HepG2 (cell line): Measurements from ENCODE around the gene AMOTL1. TPM values are rescaled to one million over a fixed set of nuclear protein-coding genes. Genes with fewer than 3 reads are reported as not detected.

Source experiments
- ATAC-seq: fragments of 200-7000 bp; cut with Tn5 transposase; 3 replicates; pipeline ENCODE4 v1.9.1; 2020; ENCODE audit warnings: mild to moderate bottlenecking, moderate library complexity
- BruUV-seq: library from RNA; stranded (reverse); fragments of 400-500 nt; replicated peaks from 2 replicates; lab custom pipeline; 2021; lab: Mats Ljungman, UMichigan
- CTCF ChIA-PET: fragments of 300-600 bp; formaldehyde crosslinking; extraction: SDS; loops from one replicate; lab custom pipeline; 2021; ENCODE audit warnings: low total read pairs, inconsistent platforms, low intra/inter-chr PET ratio; lab: Yijun Ruan, JAX
- POLR2A ChIA-PET: fragments of 350-600 bp; sonication (Branson Sonifier 250); formaldehyde crosslinking; loops from one replicate; lab custom pipeline; 2020; ENCODE audit warnings: antibody characterized with exemption, inconsistent platforms; lab: Yijun Ruan, JAX
- DNase-seq: peaks from one replicate; pipeline ENCODE4 v3.0.0-alpha.2; 2015; ENCODE audit warnings: low spot score
- FAIRE-seq: peaks from 3 replicates; lab custom pipeline; 2011; peaks lifted over from hg19 to GRCh38; lab: Jason Lieb, UNC
- H2AFZ ChIP-seq: one replicate; pipeline ENCODE4 v1.6.1; 2011; ENCODE audit warnings: low read length, inconsistent platforms
- H3K27ac ChIP-seq: fragments of 300-600 bp; 3 replicates; pipeline ENCODE4 v1.8.0; 2011; ENCODE audit warnings: mixed run types, mild to moderate bottlenecking, mixed read lengths, low read length, inconsistent platforms; ENCODE audit not compliant: insufficient read depth; ENCODE audit errors: extremely low read length
- H3K27me3 ChIP-seq, 2 experiments: fragments of 200-600 bp in 1 of 2; 2 replicates in 1 of 2; 3 replicates in 1 of 2; pipeline versions ENCODE4 v1.6.0 to v1.8.0; 2011; ENCODE audit warnings: low read length in 2 of 2, mild to moderate bottlenecking in 2 of 2, moderate library complexity in 2 of 2, inconsistent platforms in 1 of 2; ENCODE audit not compliant: insufficient read depth in 2 of 2, control insufficient read depth in 1 of 2
- H3K36me3 ChIP-seq, 2 experiments: fragments of 200-600 bp in 1 of 2; replicated peaks in 1 of 2; 2 replicates in 1 of 2; 3 replicates in 1 of 2; pipeline versions ENCODE4 v1.5.1 to v1.8.0; 2011; ENCODE audit warnings: low read length in 2 of 2, inconsistent platforms in 1 of 2; ENCODE audit not compliant: insufficient read depth in 2 of 2, control insufficient read depth in 1 of 2
- H3K4me1 ChIP-seq: 2 replicates; pipeline ENCODE4 v1.5.1; 2012; ENCODE audit warnings: low read length, inconsistent platforms; ENCODE audit not compliant: insufficient read depth
- H3K4me2 ChIP-seq: 2 replicates; pipeline ENCODE4 v1.6.0; 2011; ENCODE audit warnings: low read depth, low read length, inconsistent platforms
- H3K4me3 ChIP-seq, 3 experiments: fragments of 200-600 bp in 1 of 3; sonication (generic), shearing (Covaris generic) in 1 of 3; replicated peaks in 1 of 3; 2 replicates each; pipeline ENCODE4 v1.5.1; 2011 to 2016; ENCODE audit warnings: low read length in 3 of 3, inconsistent platforms in 2 of 3, low read depth in 2 of 3, mild to moderate bottlenecking in 2 of 3, control low read depth in 1 of 3, mixed read lengths in 1 of 3; ENCODE audit not compliant: insufficient read depth in 1 of 3
- H3K79me2 ChIP-seq: one replicate; pipeline ENCODE4 v1.6.1; 2011; ENCODE audit warnings: low read length, inconsistent platforms; ENCODE audit not compliant: insufficient read depth
- H3K9ac ChIP-seq: 2 replicates; pipeline ENCODE4 v1.6.0; 2011; ENCODE audit warnings: mild to moderate bottlenecking, low read depth, low read length, inconsistent platforms; ENCODE audit not compliant: insufficient read depth
- H3K9me3 ChIP-seq: 2 replicates; pipeline ENCODE4 v1.5.1; 2012; ENCODE audit warnings: mild to moderate bottlenecking, low read length
- H4K20me1 ChIP-seq: 2 replicates; pipeline ENCODE4 v1.6.0; 2011; ENCODE audit warnings: inconsistent platforms, mild to moderate bottlenecking, low read length, moderate library complexity; ENCODE audit not compliant: insufficient read depth
- SRSF1 ChIP-seq: fragments of 200-400 bp; formaldehyde crosslinking; optimal IDR thresholded peaks from 2 replicates; pipeline ENCODE3; 2017; ENCODE audit warnings: mild to moderate bottlenecking, low read depth, low read length, moderate library complexity
- ZNF468 ChIP-seq: sonication (generic); formaldehyde crosslinking; IDR thresholded peaks from 2 replicates; pipeline ENCODE4 v1.8.0; 2022; ENCODE audit warnings: mild to moderate bottlenecking, moderate library complexity, missing genetic modification reagents
- WGBS: methylation state at CpG from one replicate; pipeline ENCODE4 v1.1.6; 2017; ENCODE audit warnings: low lambda C conversion rate; 5-methylcytosine and 5-hydroxymethylcytosine counted together
- in situ Hi-C: cut with HindIII; loops from 2 replicates; pipeline ENCODE4 v1.10.0; 2017; ENCODE audit warnings: low pct_unique_long_range_greater_than_20kb; ENCODE audit not compliant: extremely low pct_ligation_motif_present
- intact Hi-C: fragments of 100-400 bp; cut with micrococcal nuclease; formaldehyde crosslinking; loops from one replicate; pipeline ENCODE4 v1.10.0; 2022; ENCODE audit not compliant: unreplicated experiment
- polyA plus RNA-seq, 8 experiments: library from polyadenylated mRNA; depleted of rRNA in 3 of 8; stranded (reverse) in 7 of 8; unstranded in 1 of 8; fragments of >200 nt; fragmentation: Illumina TruSeq in 4 of 8; extraction: Trizol in 4 of 8; gene quantifications; 2 replicates each; pipeline versions ENCODE4 v1.2.1 to v1.2.3, GENCODE V29; 2011 to 2016; ENCODE audit warnings: low read depth in 4 of 8, missing spikeins in 1 of 8, mixed read lengths in 1 of 8; ENCODE audit not compliant: insufficient read depth in 1 of 8
- total RNA-seq, 5 experiments: library from RNA; depleted of rRNA; stranded (reverse); fragments of >200 nt; fragmentation: Illumina TruSeq; extraction: Trizol; gene quantifications; 2 replicates each; pipeline ENCODE4 v1.2.3, GENCODE V29; 2016; ENCODE audit warnings: low read depth in 1 of 5
- TF ChIP-seq, protein P1 (sequence below): sonication (generic); formaldehyde crosslinking; IDR thresholded peaks from 2 replicates; pipeline ENCODE4 v1.4.0; 2020; ENCODE audit warnings: missing genetic modification reagents
- TF ChIP-seq, protein P2 (sequence below): sonication (generic); formaldehyde crosslinking; IDR thresholded peaks from 2 replicates; pipeline ENCODE4 v1.4.0; 2020; ENCODE audit warnings: mild to moderate bottlenecking, low read depth, missing genetic modification reagents

Gene AMOTL1
- total and polyA plus RNA-seq, 2 of the 13 experiments (the other 11 are each of a cell fraction or from before 2014, with no cell fraction given): 0.01 to 0.20 TPM

DNA sequence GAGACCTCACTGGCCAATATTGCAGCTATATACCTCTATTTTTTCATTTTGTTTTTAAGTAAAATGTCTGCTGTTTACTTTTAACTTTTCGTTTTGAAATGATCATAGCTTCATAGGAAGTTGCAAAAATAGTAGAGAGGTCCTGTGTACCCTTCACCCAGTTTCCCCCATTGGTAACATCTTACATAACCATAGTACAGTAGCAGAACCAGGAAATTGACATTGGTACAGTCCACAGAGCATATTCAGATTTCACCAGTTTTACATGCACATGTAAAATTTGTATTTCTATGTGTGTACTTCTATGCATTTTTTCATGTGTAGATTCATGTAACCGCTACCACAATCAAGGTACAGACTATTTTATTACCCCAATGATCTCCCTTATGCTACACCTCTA lies 3.8 kb downstream of the AMOTL1 start:
- Histone ChIP-seq H3K27ac (no peak overlapping the region), H3K9me3 (no peaks in the 10 kb centered on the region)
- intact Hi-C loops: no loop called here
- DNase-seq: no peak
- TF ChIP-seq SRSF1: no peak
- no peak for TF ChIP-seq ZNF468 (CRISPR knock-in tag)
- TF ChIP-seq, protein P1, sequence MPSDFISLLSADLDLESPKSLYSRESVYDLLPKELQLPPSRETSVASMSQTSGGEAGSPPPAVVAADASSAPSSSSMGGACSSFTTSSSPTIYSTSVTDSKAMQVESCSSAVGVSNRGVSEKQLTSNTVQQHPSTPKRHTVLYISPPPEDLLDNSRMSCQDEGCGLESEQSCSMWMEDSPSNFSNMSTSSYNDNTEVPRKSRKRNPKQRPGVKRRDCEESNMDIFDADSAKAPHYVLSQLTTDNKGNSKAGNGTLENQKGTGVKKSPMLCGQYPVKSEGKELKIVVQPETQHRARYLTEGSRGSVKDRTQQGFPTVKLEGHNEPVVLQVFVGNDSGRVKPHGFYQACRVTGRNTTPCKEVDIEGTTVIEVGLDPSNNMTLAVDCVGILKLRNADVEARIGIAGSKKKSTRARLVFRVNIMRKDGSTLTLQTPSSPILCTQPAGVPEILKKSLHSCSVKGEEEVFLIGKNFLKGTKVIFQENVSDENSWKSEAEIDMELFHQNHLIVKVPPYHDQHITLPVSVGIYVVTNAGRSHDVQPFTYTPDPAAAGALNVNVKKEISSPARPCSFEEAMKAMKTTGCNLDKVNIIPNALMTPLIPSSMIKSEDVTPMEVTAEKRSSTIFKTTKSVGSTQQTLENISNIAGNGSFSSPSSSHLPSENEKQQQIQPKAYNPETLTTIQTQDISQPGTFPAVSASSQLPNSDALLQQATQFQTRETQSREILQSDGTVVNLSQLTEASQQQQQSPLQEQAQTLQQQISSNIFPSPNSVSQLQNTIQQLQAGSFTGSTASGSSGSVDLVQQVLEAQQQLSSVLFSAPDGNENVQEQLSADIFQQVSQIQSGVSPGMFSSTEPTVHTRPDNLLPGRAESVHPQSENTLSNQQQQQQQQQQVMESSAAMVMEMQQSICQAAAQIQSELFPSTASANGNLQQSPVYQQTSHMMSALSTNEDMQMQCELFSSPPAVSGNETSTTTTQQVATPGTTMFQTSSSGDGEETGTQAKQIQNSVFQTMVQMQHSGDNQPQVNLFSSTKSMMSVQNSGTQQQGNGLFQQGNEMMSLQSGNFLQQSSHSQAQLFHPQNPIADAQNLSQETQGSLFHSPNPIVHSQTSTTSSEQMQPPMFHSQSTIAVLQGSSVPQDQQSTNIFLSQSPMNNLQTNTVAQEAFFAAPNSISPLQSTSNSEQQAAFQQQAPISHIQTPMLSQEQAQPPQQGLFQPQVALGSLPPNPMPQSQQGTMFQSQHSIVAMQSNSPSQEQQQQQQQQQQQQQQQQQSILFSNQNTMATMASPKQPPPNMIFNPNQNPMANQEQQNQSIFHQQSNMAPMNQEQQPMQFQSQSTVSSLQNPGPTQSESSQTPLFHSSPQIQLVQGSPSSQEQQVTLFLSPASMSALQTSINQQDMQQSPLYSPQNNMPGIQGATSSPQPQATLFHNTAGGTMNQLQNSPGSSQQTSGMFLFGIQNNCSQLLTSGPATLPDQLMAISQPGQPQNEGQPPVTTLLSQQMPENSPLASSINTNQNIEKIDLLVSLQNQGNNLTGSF (CRISPR knock-in tag): no peak
- TF ChIP-seq, protein P2, sequence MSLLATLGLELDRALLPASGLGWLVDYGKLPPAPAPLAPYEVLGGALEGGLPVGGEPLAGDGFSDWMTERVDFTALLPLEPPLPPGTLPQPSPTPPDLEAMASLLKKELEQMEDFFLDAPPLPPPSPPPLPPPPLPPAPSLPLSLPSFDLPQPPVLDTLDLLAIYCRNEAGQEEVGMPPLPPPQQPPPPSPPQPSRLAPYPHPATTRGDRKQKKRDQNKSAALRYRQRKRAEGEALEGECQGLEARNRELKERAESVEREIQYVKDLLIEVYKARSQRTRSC (CRISPR knock-in tag): no peak
- TF ChIP-seq, all 625 proteins: peak for 0
- no peak for FAIRE-seq
- Histone ChIP-seq H3K9ac (no peak overlapping the region), H3K4me1 (0 out of 2 replicates have a peak, but pooled peaks cover 5% of the 10 kb centered on the region), H3K4me3 (no peak overlapping the region), H3K4me2 (no peak overlapping the region), H4K20me1 (no peaks in the 10 kb centered on the region), H3K27me3 (peaks cover 2 to 37% of the 10 kb centered on the region in 2 experiments), H2AFZ (no peak overlapping the region), H3K36me3 (no peaks in the 10 kb centered on the region), H3K79me2 (no peaks in the 10 kb centered on the region)
- in situ Hi-C loops: no loop called here
- ChIA-PET CTCF (no interaction called here), POLR2A (no interaction called here)
- BruUV-seq: no TSS peak
- WGBS: 38% methylated on average over 2 of the region's 2 CpGs
- ATAC-seq: no peak
